Adrenal gland (tissue), 12 donors: ENCODE measurements around the gene KCTD11. TPM values are rescaled to one million over a fixed set of nuclear protein-coding genes. Genes with fewer than 3 reads are reported as not detected.

Experiments
- DNase-seq, 7 donors: peaks; one replicate each; pipeline ENCODE4 v3.0.0-alpha.2; 2019 to 2020
- H3K27ac ChIP-seq, 5 donors: fragments of 200-600 bp; sonication (generic) in 4 of 5; 1 replicate in 3 of 5; 2 replicates in 2 of 5; pipeline versions ENCODE4 v1.5.1 to v1.8.0; 2016 to 2020; ENCODE audit warnings: mild to moderate bottlenecking in 1 of 5
- H3K27me3 ChIP-seq: fragments of 200-600 bp; 2 replicates; pipeline ENCODE4 v1.8.0; 2021
- H3K36me3 ChIP-seq, 2 donors: fragments of 200-600 bp; replicated peaks in 1 of 2; 1 replicate in 1 of 2; 2 replicates in 1 of 2; pipeline versions ENCODE4 v1.5.1 to v1.8.0; 2018 to 2022
- H3K4me1 ChIP-seq, 2 donors: fragments of 200-600 bp; replicated peaks in 1 of 2; 1 replicate in 1 of 2; 2 replicates in 1 of 2; pipeline versions ENCODE4 v1.5.1 to v1.8.0; 2018 to 2021
- H3K4me3 ChIP-seq, 4 donors: fragments of 200-600 bp; sonication (generic) in 3 of 4; one replicate each; pipeline ENCODE4 v1.5.1; 2016 to 2018
- H3K9me3 ChIP-seq, 3 donors: fragments of 200-600 bp; sonication (generic) in 1 of 3; replicated peaks in 1 of 3; 1 replicate in 2 of 3; 2 replicates in 1 of 3; pipeline versions ENCODE4 v1.5.1 to v1.8.0; 2016 to 2021
- POLR2A ChIP-seq, 2 donors: fragments of 450-650 bp; IDR thresholded peaks; one replicate each; pipeline ENCODE4 v1.6.1; 2017; ENCODE audit warnings: antibody characterized with exemption in 2 of 2, mild to moderate bottlenecking in 2 of 2, moderate library complexity in 1 of 2
- WGBS, 4 donors: extraction: QIAGEN DNeasy Blood & Tissue Kit in 2 of 4; methylation state at CpG; one replicate each; pipeline versions ENCODE4 v1.1.5 to v1.1.7; 2013 to 2017; 5-methylcytosine and 5-hydroxymethylcytosine counted together
- intact Hi-C, 2 donors: fragments of 100-400 bp; cut with DNase I; formaldehyde crosslinking; loops; one replicate each; pipeline versions ENCODE4 v1.14.1 to v1.15.0; 2022 to 2023
- polyA plus RNA-seq, 3 donors: library from polyadenylated mRNA; stranded (reverse); fragments of 200-250 nt in 2 of 3; fragments of 350-450 nt in 1 of 3; fragmentation: Illumina TruSeq in 1 of 3; extraction: RNeasy Lipid Tissue Mini Kit (QIAGEN cat#74804) in 1 of 3; gene quantifications; one replicate each; pipeline ENCODE4 v1.2.3, GENCODE V29; 2013 to 2014
- total RNA-seq, 9 donors: library from RNA; depleted of rRNA in 4 of 9; stranded (reverse); fragments of >200 nt in 4 of 9; fragments of 120-200 nt in 1 of 9; fragmentation: NEBNext Ultra II Directional in 1 of 9; extraction: Animal tissue kit (Norgen Biotek cat#: 25700) in 1 of 9; gene quantifications; one replicate each; pipeline versions ENCODE4 v1.1.0 to v1.2.4, GENCODE V29; 2013 to 2023
- TF ChIP-seq, protein P1 (sequence below), 6 experiments: fragments of 450-650 bp in 4 of 6; fragments of 200-600 bp in 2 of 6; sonication (generic) in 1 of 6; IDR thresholded peaks; 1 replicate in 5 of 6; 2 replicates in 1 of 6; pipeline versions ENCODE4 v1.5.1 to v1.8.0; 2016 to 2021; ENCODE audit warnings: antibody characterized with exemption in 6 of 6, mild to moderate bottlenecking in 2 of 6, moderate library complexity in 1 of 6
- donor health status: healthy with polysubstance abuse.
- donor health status: Bipolar disorder and iron deficiency.
- donor health status: DM: yes; HTN: yes; CAD: no.
- donor health status: DM: no; HTN: no; CAD: no.
- donor health status: DM: no; HTN: no; CAD: no.
- donor health status: DM: yes; HTN: yes; CAD: no.

KCTD11 gene
- total and polyA plus RNA-seq, 12 donors, result 5.2 to 13.8 (median 10.3) TPM

DNA sequence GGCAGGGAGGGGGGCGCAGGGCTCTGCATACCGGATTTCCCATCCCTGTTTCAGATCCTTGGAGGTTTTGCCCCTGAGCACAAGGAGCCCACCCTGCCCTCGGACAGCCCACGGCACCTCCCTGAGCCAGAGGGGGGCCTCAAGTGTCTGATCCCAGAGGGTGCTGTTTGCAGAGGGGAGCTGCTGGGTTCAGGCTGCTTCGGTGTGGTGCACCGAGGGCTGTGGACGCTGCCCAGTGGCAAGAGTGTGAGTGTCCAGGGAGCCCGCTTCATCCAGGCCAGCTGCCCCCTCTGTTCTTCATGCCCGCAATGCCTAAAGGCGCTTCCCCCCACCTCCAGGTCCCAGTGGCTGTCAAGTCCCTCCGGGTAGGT, 31.4 kb downstream of the KCTD11 start:
- Histone ChIP-seq H3K4me3 (peak overlapping the region in 2 of 4 donors; percentile 19 to 49), H3K4me1 (peaks cover 6 to 26% of the 10 kb centered on the region in 2 donors), H3K27me3 (peaks cover 6% of the 10 kb centered on the region), H3K9me3 (no peaks in the 10 kb centered on the region), H3K36me3 (no peaks in the 10 kb centered on the region), H3K27ac (no peak overlapping the region)
- intact Hi-C loops, result no loop called here
- DNase-seq, result no peak
- 53 to 83% (median 77%) methylated on average over 2 to 11 of the region's 11 CpGs; no CpG with 5 or more reads in 1 of the 4 donors for WGBS, 4 donors
- TF ChIP-seq, protein P1, sequence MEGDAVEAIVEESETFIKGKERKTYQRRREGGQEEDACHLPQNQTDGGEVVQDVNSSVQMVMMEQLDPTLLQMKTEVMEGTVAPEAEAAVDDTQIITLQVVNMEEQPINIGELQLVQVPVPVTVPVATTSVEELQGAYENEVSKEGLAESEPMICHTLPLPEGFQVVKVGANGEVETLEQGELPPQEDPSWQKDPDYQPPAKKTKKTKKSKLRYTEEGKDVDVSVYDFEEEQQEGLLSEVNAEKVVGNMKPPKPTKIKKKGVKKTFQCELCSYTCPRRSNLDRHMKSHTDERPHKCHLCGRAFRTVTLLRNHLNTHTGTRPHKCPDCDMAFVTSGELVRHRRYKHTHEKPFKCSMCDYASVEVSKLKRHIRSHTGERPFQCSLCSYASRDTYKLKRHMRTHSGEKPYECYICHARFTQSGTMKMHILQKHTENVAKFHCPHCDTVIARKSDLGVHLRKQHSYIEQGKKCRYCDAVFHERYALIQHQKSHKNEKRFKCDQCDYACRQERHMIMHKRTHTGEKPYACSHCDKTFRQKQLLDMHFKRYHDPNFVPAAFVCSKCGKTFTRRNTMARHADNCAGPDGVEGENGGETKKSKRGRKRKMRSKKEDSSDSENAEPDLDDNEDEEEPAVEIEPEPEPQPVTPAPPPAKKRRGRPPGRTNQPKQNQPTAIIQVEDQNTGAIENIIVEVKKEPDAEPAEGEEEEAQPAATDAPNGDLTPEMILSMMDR (IDR thresholded peaks at IDR 0.05), result no peak
- TF ChIP-seq POLR2A (IDR thresholded peaks at IDR 0.05), result no peak

DNA sequence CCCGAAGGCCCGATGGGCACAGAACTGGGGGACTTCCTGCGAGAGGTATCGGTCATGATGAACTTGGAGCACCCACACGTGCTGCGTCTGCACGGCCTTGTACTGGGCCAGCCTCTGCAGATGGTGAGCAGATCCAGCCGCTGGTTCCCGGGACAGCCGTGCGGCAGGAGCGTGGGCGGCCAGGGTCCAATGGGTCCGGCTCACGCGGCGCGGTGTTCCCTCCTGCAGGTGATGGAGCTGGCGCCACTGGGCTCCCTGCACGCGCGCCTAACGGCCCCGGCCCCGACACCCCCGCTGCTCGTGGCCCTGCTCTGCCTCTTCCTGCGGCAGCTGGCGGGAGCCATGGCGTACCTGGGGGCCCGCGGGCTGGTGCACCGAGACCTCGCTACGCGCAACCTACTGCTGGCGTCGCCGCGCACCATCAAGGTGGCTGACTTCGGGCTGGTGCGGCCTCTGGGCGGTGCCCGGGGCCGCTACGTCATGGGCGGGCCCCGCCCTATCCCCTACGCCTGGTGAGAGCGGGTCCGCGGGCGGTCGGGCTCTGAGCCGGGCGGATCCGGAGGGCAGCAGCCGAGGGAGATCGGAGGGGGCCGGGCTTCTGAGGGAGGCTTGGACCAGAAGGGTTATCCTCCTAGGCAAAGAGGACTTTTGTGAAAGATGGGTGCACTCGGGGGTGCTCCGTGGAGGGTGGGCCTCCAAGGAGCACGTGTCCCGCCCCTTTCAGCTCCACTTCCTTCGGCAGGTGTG, 32.0 kb downstream of the KCTD11 start:
- H3K27me3 ChIP-seq, result peaks cover 6% of the 10 kb centered on the region
- no peaks in the 10 kb centered on the region for H3K36me3 ChIP-seq
- peak overlapping the region in 2 of 5 donors; percentile 3 to 5 for H3K27ac ChIP-seq
- TF ChIP-seq, protein P1 (IDR thresholded peaks at IDR 0.05), result no peak
- no peak for TF ChIP-seq POLR2A (IDR thresholded peaks at IDR 0.05)
- WGBS, 4 donors, result 0 to 71% (median 6%) methylated on average over 4 to 65 of the region's 65 CpGs
- peak in 2 of 7 donors; percentile 31 to 34 for DNase-seq
- H3K4me1 ChIP-seq, result peaks cover 6 to 26% of the 10 kb centered on the region in 2 donors
- intact Hi-C loops, result no loop called here
- H3K4me3 ChIP-seq, result peak overlapping the region in 2 of 4 donors; percentile 19 to 49
- H3K9me3 ChIP-seq, result no peaks in the 10 kb centered on the region

DNA sequence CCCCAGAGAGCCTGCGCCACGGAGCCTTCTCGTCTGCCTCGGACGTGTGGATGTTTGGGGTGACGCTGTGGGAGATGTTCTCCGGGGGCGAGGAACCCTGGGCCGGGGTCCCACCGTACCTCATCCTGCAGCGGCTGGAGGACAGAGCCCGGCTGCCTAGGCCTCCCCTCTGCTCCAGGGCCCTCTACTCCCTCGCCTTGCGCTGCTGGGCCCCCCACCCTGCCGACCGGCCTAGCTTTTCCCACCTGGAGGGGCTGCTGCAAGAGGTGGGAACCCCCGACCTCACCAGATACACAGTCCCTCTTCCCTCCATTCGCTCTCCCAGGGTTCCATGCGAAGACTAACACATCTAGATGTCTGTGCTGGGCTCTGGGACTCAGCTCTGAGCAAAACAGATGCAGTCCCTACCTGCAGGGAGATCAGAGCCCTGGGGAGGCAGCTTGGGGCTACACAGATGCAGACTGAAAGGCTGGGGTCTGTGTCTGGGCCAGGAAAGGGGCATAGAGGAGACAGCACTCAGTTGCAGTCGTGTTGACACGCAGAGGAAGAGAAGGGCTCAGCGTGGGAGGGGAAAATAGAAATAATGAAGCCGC, 32.6 kb downstream of the KCTD11 start:
- peaks cover 6 to 26% of the 10 kb centered on the region in 2 donors for H3K4me1 ChIP-seq
- no peaks in the 10 kb centered on the region for H3K9me3 ChIP-seq
- no peaks in the 10 kb centered on the region for H3K36me3 ChIP-seq
- peak overlapping the region in 2 of 5 donors; percentile 3 to 5 for H3K27ac ChIP-seq
- peak overlapping the region in 1 of 4 donors; percentile 49 for H3K4me3 ChIP-seq
- H3K27me3 ChIP-seq, result peaks cover 6% of the 10 kb centered on the region
- WGBS, 4 donors, result 53 to 89% (median 65%) methylated on average over 6 to 23 of the region's 23 CpGs
- no peak for DNase-seq
- intact Hi-C loops, result no loop called here
- TF ChIP-seq, protein P1 (IDR thresholded peaks at IDR 0.05), result no peak
- TF ChIP-seq POLR2A (IDR thresholded peaks at IDR 0.05), result no peak

DNA sequence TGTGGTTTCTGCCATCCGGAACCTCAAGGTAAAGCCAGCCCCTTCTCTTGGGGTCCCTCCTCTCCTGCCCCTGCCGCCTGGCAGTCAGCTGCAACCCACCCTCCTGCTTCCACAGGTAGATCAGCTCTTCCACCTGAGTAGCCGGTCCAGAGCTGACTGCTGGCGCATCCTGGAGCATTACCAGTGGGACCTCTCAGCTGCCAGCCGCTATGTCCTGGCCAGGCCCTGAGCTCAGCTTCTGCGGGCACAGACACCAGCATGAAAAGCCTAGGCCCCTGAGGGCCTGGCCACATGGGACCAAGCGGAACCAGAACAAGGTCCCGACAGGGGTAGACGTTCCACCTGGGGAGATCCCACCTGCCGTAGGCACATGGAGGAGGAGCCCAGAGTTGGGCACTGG, 36.9 kb downstream of the KCTD11 start:
- DNase-seq, result no peak
- no peak for TF ChIP-seq POLR2A (IDR thresholded peaks at IDR 0.05)
- TF ChIP-seq, protein P1 (IDR thresholded peaks at IDR 0.05), result no peak
- Histone ChIP-seq H3K27me3 (no peaks in the 10 kb centered on the region), H3K4me1 (peaks cover 3 to 14% of the 10 kb centered on the region in 2 donors), H3K4me3 (no peak overlapping the region), H3K36me3 (no peaks in the 10 kb centered on the region), H3K27ac (no peak overlapping the region), H3K9me3 (no peaks in the 10 kb centered on the region)
- intact Hi-C loops, result no loop called here
- WGBS, 4 donors, result 90 to 100% (median 96%) methylated on average over 4 to 10 of the region's 10 CpGs
